AG10803 (cell line): ENCODE measurements around the gene BOLA1.
"Not testable (repeated sequence)": the region's sequence is repeated elsewhere in the genome, so short reads cannot be mapped to it uniquely, and the experiment has no call there.

ENCODE experiments used
- DNase-seq: peaks from one replicate; pipeline ENCODE4 v3.0.0; 2010; ENCODE audit warnings: low read depth
- H3K4me3 ChIP-seq: 2 replicates; pipeline ENCODE4 v1.5.1; 2011; ENCODE audit warnings: mild to moderate bottlenecking, low read length, control low read depth
- TF ChIP-seq, protein P1 (sequence below): conservative IDR thresholded peaks from 2 replicates; pipeline ENCODE4 v1.5.1; 2011; ENCODE audit warnings: mild to moderate bottlenecking, low read length, control low read depth, inconsistent platforms

BOLA1 gene

DNA sequence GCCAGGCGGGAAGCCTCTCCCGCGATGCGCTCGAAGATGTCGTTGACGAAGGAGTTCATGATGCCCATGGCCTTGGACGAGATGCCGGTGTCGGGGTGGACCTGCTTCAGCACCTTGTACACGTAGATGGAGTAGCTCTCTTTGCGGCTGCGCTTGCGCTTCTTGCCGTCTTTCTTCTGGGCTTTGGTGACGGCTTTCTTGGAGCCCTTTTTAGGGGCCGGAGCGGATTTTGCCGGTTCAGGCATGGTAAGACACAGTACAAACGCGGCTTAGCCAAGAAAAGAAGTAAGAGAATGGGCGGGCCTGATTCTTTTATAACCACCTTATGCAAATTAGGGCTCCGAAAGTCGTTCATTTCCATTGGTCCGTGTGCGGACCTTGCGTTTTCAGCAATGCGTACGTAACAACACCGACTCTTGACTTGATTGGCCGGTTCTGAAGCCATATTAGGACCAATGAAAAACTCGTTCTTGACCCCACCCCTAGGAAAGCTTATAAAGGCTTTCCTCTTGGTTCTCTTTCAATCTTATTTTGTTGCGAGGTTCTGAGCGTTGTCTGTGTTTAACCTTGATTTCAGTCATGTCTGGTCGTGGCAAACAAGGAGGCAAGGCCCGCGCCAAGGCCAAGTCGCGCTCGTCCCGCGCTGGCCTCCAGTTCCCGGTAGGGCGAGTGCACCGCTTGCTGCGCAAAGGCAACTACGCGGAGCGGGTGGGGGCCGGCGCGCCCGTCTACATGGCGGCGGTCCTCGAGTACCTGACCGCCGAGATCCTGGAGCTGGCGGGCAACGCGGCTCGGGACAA, 12.8 kb upstream of the BOLA1 start:
- TF ChIP-seq, protein P1, sequence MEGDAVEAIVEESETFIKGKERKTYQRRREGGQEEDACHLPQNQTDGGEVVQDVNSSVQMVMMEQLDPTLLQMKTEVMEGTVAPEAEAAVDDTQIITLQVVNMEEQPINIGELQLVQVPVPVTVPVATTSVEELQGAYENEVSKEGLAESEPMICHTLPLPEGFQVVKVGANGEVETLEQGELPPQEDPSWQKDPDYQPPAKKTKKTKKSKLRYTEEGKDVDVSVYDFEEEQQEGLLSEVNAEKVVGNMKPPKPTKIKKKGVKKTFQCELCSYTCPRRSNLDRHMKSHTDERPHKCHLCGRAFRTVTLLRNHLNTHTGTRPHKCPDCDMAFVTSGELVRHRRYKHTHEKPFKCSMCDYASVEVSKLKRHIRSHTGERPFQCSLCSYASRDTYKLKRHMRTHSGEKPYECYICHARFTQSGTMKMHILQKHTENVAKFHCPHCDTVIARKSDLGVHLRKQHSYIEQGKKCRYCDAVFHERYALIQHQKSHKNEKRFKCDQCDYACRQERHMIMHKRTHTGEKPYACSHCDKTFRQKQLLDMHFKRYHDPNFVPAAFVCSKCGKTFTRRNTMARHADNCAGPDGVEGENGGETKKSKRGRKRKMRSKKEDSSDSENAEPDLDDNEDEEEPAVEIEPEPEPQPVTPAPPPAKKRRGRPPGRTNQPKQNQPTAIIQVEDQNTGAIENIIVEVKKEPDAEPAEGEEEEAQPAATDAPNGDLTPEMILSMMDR, result no peak
- DNase-seq, result peak; percentile 100
- peak overlapping the region; percentile 80 for H3K4me3 ChIP-seq

DNA sequence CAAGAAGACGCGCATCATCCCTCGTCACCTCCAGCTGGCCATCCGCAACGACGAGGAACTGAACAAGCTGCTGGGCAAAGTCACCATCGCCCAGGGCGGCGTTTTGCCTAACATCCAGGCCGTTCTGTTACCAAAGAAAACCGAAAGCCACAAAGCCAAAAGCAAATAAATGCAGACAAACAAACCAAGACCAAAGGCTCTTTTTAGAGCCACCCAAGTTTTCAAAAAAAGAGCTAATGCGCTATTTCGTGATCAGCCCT, 12.2 kb upstream of the BOLA1 start:
- peak overlapping the region; percentile 79 for H3K4me3 ChIP-seq
- DNase-seq, result not testable (repeated sequence)

DNA sequence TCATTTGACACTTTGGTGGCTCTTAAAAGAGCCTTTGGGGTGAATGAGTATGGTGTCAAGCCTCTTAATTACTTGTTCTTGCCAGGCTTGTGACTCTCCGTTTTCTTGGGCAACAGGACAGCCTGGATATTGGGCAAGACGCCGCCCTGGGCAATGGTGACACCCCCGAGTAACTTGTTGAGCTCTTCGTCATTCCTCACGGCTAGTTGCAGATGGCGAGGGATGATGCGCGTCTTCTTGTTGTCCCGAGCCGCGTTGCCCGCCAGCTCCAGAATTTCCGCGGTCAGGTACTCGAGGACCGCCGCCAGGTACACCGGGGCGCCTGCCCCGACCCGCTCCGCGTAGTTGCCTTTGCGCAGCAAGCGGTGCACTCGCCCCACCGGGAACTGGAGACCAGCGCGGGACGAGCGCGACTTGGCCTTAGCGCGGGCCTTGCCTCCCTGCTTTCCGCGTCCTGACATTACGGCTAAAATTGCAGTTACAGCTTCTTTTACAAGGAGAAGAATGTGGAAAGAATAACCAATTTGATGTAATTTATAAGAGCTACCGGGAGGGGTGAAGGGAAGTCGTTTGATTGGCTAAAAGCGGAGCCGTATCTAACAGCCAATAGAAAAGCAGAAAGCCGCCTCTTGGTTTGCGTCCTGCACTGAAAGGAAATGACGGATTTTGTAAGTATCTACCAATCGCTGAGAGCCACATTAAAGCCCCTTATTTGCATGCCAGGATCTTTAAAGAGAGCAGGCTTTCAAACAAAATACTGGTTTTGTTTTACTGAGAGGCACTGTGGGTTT, 11.7 kb upstream of the BOLA1 start:
- TF ChIP-seq, protein P1, result no peak
- peak; percentile 99 for DNase-seq
- H3K4me3 ChIP-seq, result peak overlapping the region; percentile 79

DNA sequence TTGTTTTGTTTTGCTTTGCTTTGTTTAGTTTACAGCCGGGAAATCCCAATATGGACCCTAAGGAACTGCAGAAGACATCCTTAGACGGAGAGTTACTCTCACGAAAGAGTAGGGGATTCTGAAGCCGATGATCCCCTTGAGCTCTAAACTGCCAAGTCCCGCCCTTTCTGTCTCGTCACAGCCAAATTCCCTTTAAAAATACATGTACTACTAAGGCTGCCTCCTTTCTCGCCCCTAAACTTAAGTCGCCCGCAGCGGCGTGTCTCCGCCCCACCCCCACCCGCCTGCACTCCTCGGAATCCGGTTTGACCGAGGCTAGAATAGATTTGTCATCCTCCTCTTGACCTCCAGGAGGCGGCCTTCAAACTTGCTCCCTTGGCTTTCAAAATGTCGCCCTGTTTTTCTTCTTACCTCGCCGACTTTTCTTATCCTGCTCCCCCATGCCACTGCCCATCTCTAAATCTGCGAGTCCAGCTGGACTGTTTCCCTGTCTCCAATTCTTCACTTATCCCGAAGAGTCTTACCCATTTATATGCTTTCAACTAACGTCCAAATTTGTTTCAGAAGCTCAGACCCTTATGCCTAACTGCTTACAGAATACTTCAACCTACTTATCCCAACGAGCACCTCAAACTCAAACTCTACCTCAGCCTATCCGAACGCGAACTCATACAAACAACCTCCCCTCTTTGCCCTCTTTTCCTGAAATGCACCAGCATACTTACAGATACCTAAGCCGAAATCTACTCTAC, 10.9 kb upstream of the BOLA1 start:
- H3K4me3 ChIP-seq, result peak overlapping the region; percentile 79
- TF ChIP-seq, protein P1, result peak; percentile 71
- peak; percentile 83 for DNase-seq

DNA sequence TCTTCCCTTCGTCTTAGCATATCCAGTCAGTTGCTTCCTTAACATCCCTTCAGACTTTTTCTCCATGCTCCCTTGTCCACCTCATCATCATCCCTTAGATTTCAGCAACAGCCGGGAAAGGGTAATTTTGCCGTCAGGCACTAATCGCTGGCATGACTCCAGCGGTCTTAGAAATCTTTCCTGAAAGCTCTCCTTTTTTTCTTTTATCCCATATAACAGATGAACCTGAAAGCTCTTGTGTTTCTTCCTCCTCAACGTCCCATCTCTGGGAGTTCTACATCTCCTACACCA, 10.4 kb upstream of the BOLA1 start:
- peak overlapping the region; percentile 79 for H3K4me3 ChIP-seq
- DNase-seq, result peak; percentile 43
- TF ChIP-seq, protein P1, result no peak

DNA sequence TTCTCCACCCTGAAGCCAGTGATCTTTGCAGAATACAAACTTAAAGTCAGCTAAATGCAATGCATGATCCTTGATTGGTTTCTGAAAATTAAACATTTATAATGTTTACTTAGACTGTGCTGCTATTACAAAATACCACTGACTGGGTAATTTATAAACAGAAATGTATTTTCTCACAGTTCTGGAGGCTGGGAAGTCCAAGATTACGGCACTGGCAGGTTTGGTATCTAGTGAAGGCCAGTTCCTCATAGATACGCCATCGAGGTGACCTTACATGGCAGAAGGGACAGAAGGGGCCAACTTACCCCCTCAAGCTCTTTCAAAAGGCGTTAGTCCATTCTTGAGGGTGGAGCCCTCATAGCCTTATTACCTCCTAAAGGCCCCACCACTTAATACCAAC, 2.8 kb upstream of the BOLA1 start:
- no peak for DNase-seq
- TF ChIP-seq, protein P1, result no peak
- H3K4me3 ChIP-seq, result no peak overlapping the region

DNA sequence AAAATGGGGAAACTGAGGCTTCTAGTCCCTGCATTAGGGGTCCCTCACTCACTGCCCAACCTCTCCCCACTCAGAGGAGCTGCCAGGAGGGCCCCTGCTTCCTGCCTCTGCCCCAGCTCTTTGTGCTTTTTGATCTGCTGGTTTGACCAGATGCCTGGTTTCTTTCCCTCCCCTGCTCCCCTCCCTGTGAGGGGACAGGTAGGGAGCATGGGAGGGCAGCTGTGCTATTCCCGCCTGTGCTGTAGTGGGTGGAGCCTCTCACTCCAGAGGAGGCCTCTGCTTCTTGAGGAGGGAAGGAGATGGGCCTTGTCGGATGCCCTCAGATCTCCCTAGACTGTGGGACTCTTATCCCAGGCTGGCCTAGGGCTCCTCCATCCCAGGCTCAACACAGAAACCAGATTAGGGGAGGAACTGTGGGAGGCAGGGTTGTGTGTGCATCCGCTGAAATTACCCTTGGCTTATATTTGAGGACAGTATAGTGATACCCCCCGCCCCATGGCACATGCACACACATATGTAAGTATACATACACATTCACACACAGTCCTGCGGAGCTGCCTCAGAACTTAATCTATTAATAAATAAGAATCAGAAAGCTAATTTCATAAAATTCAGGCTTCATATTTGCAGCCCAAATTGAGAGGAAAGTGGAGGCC, 4.6 kb downstream of the BOLA1 start:
- H3K4me3 ChIP-seq, result no peak overlapping the region
- no peak for DNase-seq
- TF ChIP-seq, protein P1, result no peak
